T47D (cell line): ENCODE data around the gene TDRD10.
"Not testable (repeated sequence)": the region's sequence is repeated elsewhere in the genome, so short reads cannot be mapped to it uniquely, and the experiment has no call there.

Experiments
- DNase-seq, 2 experiments: peaks; one replicate each; pipeline versions ENCODE4 v3.0.0 to v3.0.0-alpha.2; 2011 to 2012; ENCODE audit warnings: low read depth in 1 of 2, low spot score in 1 of 2
- JUND ChIP-seq: IDR thresholded peaks from 2 replicates; pipeline ENCODE4 v1.6.1; 2012; ENCODE audit warnings: low read depth
- in situ Hi-C: cut with HindIII; loops from 2 replicates; pipeline ENCODE4 v1.10.0; 2016; ENCODE audit warnings: low sequenced_read_pairs, low pct_unique_long_range_greater_than_20kb

TDRD10 gene

GRCh38 chr1:154485910-154486496 is 16.0 kb upstream of the TDRD10 start:
- no peak for TF ChIP-seq JUND
- in situ Hi-C loops = no loop called here
- DNase-seq = no peak

- DNase-seq = not testable (repeated sequence)
Observed at GRCh38 chr1:154486756-154487155, 15.3 kb upstream of the TDRD10 start.

GRCh38 chr1:154488922-154489321 is 13.1 kb upstream of the TDRD10 start:
- no peak for DNase-seq
- TF ChIP-seq JUND = no peak
- in situ Hi-C loops = no loop called here

More at GRCh38 chr1:154486756-154487155, 15.3 kb upstream of the TDRD10 start:
- in situ Hi-C loops = not testable (repeated sequence)

GRCh38 chr1:154489695-154490274 is 12.2 kb upstream of the TDRD10 start:
- no peak for TF ChIP-seq JUND
- DNase-seq = no peak
- in situ Hi-C loops = no loop called here

GRCh38 chr1:154490317-154490716 is 11.7 kb upstream of the TDRD10 start:
- DNase-seq = no peak
- TF ChIP-seq JUND = no peak
- in situ Hi-C loops = no loop called here

GRCh38 chr1:154492115-154492514 is 9.9 kb upstream of the TDRD10 start:
- no peak for DNase-seq
- TF ChIP-seq JUND = no peak
- in situ Hi-C loops = no loop called here

GRCh38 chr1:154493276-154493675 is 8.7 kb upstream of the TDRD10 start:
- no peak for DNase-seq
- in situ Hi-C loops = no loop called here
- TF ChIP-seq JUND = no peak

- in situ Hi-C loops = no loop called here
- DNase-seq = no peak
- no peak for TF ChIP-seq JUND
Observed at GRCh38 chr1:154495496-154496273, 6.3 kb upstream of the TDRD10 start.

- TF ChIP-seq JUND = no peak
- in situ Hi-C loops = no loop called here
- DNase-seq = no peak
Observed at GRCh38 chr1:154496383-154496782, 5.6 kb upstream of the TDRD10 start.

GRCh38 chr1:154497026-154497806 is 4.8 kb upstream of the TDRD10 start:
- DNase-seq = no peak
- no peak for TF ChIP-seq JUND
- in situ Hi-C loops = no loop called here

GRCh38 chr1:154499446-154499845 is 2.6 kb upstream of the TDRD10 start:
- in situ Hi-C loops = no loop called here
- TF ChIP-seq JUND = no peak
- DNase-seq = no peak

- no peak for DNase-seq
- in situ Hi-C loops = no loop called here
- TF ChIP-seq JUND = no peak
Observed at GRCh38 chr1:154500533-154500932, 1.5 kb upstream of the TDRD10 start.
